ENCODE measurements around the gene ERCC2.
A peak's percentile ranks its signal among the peaks of the same experiment; 100 is the strongest.
"Not testable (repeated sequence)": the region's sequence is repeated elsewhere in the genome, so short reads cannot be mapped to it uniquely, and the experiment has no call there.

The ERCC2 gene

GRCh38 chr19:45331411-45331810, 39.0 kb downstream of the ERCC2 start:
- DNase-seq, result no peak

- DNase-seq, result no peak
Observed at GRCh38 chr19:45327404-45328143, 42.8 kb downstream of the ERCC2 start.

GRCh38 chr19:45324349-45324907, 45.9 kb downstream of the ERCC2 start:
- DNase-seq, result no peak

GRCh38 chr19:45323671-45324081, 46.7 kb downstream of the ERCC2 start:
- peak in 2 of 3 donors; percentile 44 to 59 for DNase-seq

- DNase-seq, result no peak
Observed at GRCh38 chr19:45322744-45323281, 47.6 kb downstream of the ERCC2 start, which contains the start of gene CKM. CKM (minus strand) TSS chr19:45322875; CDS start chr19:45319713, 3,162 bp downstream.

GRCh38 chr19:45322311-45322710, 48.1 kb downstream of the ERCC2 start:
- no peak for DNase-seq

- DNase-seq, result no peak
Observed at GRCh38 chr19:45321848-45322247, 48.5 kb downstream of the ERCC2 start.

GRCh38 chr19:45320997-45321775, 49.2 kb downstream of the ERCC2 start:
- no peak for DNase-seq

- no peak for DNase-seq
Observed at GRCh38 chr19:45315304-45315703, 55.1 kb downstream of the ERCC2 start.

GRCh38 chr19:45314708-45315245, 55.6 kb downstream of the ERCC2 start:
- no peak for DNase-seq

GRCh38 chr19:45312285-45312684, 58.1 kb downstream of the ERCC2 start:
- not testable (repeated sequence) for DNase-seq

GRCh38 chr19:45311621-45312020, 58.8 kb downstream of the ERCC2 start:
- DNase-seq, result peak; percentile 34 to 50 (median 42)

- not testable (repeated sequence) for DNase-seq
Observed at GRCh38 chr19:45309322-45309721, 61.1 kb downstream of the ERCC2 start.

GRCh38 chr19:45307361-45307760, 63.0 kb downstream of the ERCC2 start:
- DNase-seq, result no peak

- no peak for DNase-seq
Observed at GRCh38 chr19:45306518-45307027, 63.8 kb downstream of the ERCC2 start.

GRCh38 chr19:45306040-45306439, 64.3 kb downstream of the ERCC2 start:
- DNase-seq, result no peak

GRCh38 chr19:45305421-45305820, 65.0 kb downstream of the ERCC2 start:
- no peak for DNase-seq

GRCh38 chr19:45305007-45305406, 65.4 kb downstream of the ERCC2 start:
- no peak for DNase-seq

- DNase-seq, result no peak
Observed at GRCh38 chr19:45304141-45304926, 66.0 kb downstream of the ERCC2 start.

- no peak for DNase-seq
Observed at GRCh38 chr19:45303269-45304060, 66.9 kb downstream of the ERCC2 start.

GRCh38 chr19:45302416-45302815, 68.0 kb downstream of the ERCC2 start:
- no peak for DNase-seq

Measured in suppressor macrophage treated with lipopolysaccharide for 1 hour (primary cell).